Dermis microvascular lymphatic vessel endothelial cell (primary cell): ENCODE data around the gene SLC27A6. TPM values are rescaled to one million over a fixed set of nuclear protein-coding genes. Genes with fewer than 3 reads are reported as not detected.
"Not testable (repeated sequence)": the region's sequence is repeated elsewhere in the genome, so short reads cannot be mapped to it uniquely, and the experiment has no call there.

Experiments used
- DNase-seq, 2 donors: peaks; one replicate each; pipeline versions ENCODE4 v3.0.0 to v3.0.0-alpha.2; 2010; ENCODE audit warnings: low read depth in 2 of 2
- total RNA-seq: library from RNA; depleted of rRNA; stranded (reverse); fragments of >200 nt; gene quantifications from 2 replicates; pipeline ENCODE4 v1.2.1, GENCODE V29; 2014

The SLC27A6 gene
- total RNA-seq, 1 donor from 2014 or later, result 0.13 TPM

GRCh38 chr5:129001841-129002526, 36.7 kb downstream of the SLC27A6 start:
- DNase-seq, result no peak

- no peak for DNase-seq
Measured at GRCh38 chr5:129002527-129002842, 37.2 kb downstream of the SLC27A6 start.

- DNase-seq, result no peak
Measured at GRCh38 chr5:129003232-129003631, 37.9 kb downstream of the SLC27A6 start.

GRCh38 chr5:129014185-129014584, 48.9 kb downstream of the SLC27A6 start:
- no peak for DNase-seq

- DNase-seq, result no peak
Measured at GRCh38 chr5:129018837-129019236, 53.5 kb downstream of the SLC27A6 start.

- no peak for DNase-seq
Measured at GRCh38 chr5:129019401-129019908, 54.2 kb downstream of the SLC27A6 start.

GRCh38 chr5:129020683-129021082, 55.4 kb downstream of the SLC27A6 start:
- no peak for DNase-seq

GRCh38 chr5:129021744-129022143, 56.5 kb downstream of the SLC27A6 start:
- no peak for DNase-seq

- no peak for DNase-seq
Measured at GRCh38 chr5:129022599-129022998, 57.3 kb downstream of the SLC27A6 start.

GRCh38 chr5:129027260-129027659, 62.0 kb downstream of the SLC27A6 start:
- DNase-seq, result no peak

- no peak for DNase-seq
Measured at GRCh38 chr5:129031886-129032683, 66.8 kb downstream of the SLC27A6 start.

GRCh38 chr5:129036257-129036656, 71.0 kb downstream of the SLC27A6 start:
- not testable (repeated sequence) for DNase-seq

GRCh38 chr5:129041196-129041881, 76.1 kb downstream of the SLC27A6 start:
- DNase-seq, result no peak

GRCh38 chr5:129042306-129042705, 77.0 kb downstream of the SLC27A6 start:
- no peak for DNase-seq

- DNase-seq, result no peak
Measured at GRCh38 chr5:129043894-129044293, 78.6 kb downstream of the SLC27A6 start.

- DNase-seq, result no peak
Measured at GRCh38 chr5:129046151-129046550, 80.9 kb downstream of the SLC27A6 start.

- DNase-seq, result no peak
Measured at GRCh38 chr5:129048509-129048908, 83.2 kb downstream of the SLC27A6 start.

- no peak for DNase-seq
Measured at GRCh38 chr5:129049126-129049799, 84.0 kb downstream of the SLC27A6 start.

GRCh38 chr5:129051283-129051682, 86.0 kb downstream of the SLC27A6 start:
- no peak for DNase-seq

- no peak for DNase-seq
Measured at GRCh38 chr5:129053438-129053837, 88.2 kb downstream of the SLC27A6 start.

- no peak for DNase-seq
Measured at GRCh38 chr5:129057329-129057728, 92.0 kb downstream of the SLC27A6 start.

- no peak for DNase-seq
Measured at GRCh38 chr5:129061849-129062248, 96.6 kb downstream of the SLC27A6 start.
